ENCODE results near the gene PLEKHG3. TPM values are rescaled to one million over a fixed set of nuclear protein-coding genes. Genes with fewer than 3 reads are reported as not detected.

PLEKHG3 gene
- total RNA-seq, 2 donors from 2014 or later: 17.1 to 30.3 TPM

GRCh38 chr14:64718762-64719161 lies 14.5 kb downstream of the PLEKHG3 start:
- ATAC-seq (no peak), DNase-seq (ENCODE audit: low spot score) (peak; percentile 31)
- Mint-ChIP-seq H3K27ac (peak overlapping the region; percentile 66 to 98), H3K4me1 (ENCODE audit: low read depth in 2 of 2) (peaks cover 79 to 86% of the 10 kb centered on the region in 2 donors), H3K27me3 (no peaks in the 10 kb centered on the region), H3K9me3 (peaks cover 3% of the 10 kb centered on the region), H3K36me3 (peaks cover 9% of the 10 kb centered on the region), H3K4me3 (no peak overlapping the region)

- peaks cover under 1% of the 10 kb centered on the region for H3K36me3 Mint-ChIP-seq
- no peak for ATAC-seq
- H3K4me3 Mint-ChIP-seq: peak overlapping the region; percentile 32
- peak overlapping the region; percentile 80 to 96 for H3K27ac Mint-ChIP-seq
- no peaks in the 10 kb centered on the region for H3K27me3 Mint-ChIP-seq
- no peak for DNase-seq (ENCODE audit: low spot score)
- H3K9me3 Mint-ChIP-seq: no peaks in the 10 kb centered on the region
- peaks cover 80 to 86% of the 10 kb centered on the region in 2 donors for H3K4me1 Mint-ChIP-seq (ENCODE audit: low read depth in 2 of 2)
These were observed 15.4 kb downstream of the PLEKHG3 start for GRCh38 chr14:64719601-64720000.

GRCh38 chr14:64720131-64720576 lies 15.9 kb downstream of the PLEKHG3 start:
- Mint-ChIP-seq H3K27ac (peak overlapping the region; percentile 80 to 96), H3K9me3 (no peaks in the 10 kb centered on the region)

DNA sequence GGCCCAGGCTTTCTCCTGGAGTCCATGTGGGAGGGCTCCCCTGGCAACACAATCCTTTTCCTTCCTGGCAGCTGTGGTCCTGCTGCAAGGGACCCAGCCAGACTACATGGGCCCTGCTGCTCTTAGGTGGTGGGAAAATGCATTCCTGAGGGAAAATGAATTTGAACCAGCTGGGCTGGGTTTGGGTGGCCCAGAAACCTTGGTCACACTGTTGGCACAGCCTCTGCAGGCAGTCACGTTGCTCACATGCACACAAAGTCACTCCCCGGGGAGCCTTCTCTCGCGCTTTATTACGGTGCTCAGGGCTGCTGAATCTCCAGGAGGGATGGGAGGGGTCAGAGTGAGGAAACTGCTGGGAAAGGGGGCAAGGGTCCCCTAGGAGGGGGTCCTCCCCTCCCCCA lies 17.2 kb downstream of the PLEKHG3 start:
- H3K9me3 Mint-ChIP-seq: no peaks in the 10 kb centered on the region
- H3K27me3 Mint-ChIP-seq: no peaks in the 10 kb centered on the region
- ATAC-seq: no peak
- no peaks in the 10 kb centered on the region for H3K36me3 Mint-ChIP-seq
- peak overlapping the region; percentile 80 to 96 for H3K27ac Mint-ChIP-seq
- H3K4me3 Mint-ChIP-seq: peak overlapping the region; percentile 66
- DNase-seq (ENCODE audit: low spot score): peak; percentile 54
- H3K4me1 Mint-ChIP-seq (ENCODE audit: low read depth in 2 of 2): peaks cover 81 to 88% of the 10 kb centered on the region in 2 donors

More at GRCh38 chr14:64720131-64720576, 15.9 kb downstream of the PLEKHG3 start:
- DNase-seq (ENCODE audit: low spot score): peak; percentile 58
- ATAC-seq: no peak
- Mint-ChIP-seq H3K4me3 (peak overlapping the region; percentile 32), H3K36me3 (no peaks in the 10 kb centered on the region), H3K27me3 (no peaks in the 10 kb centered on the region), H3K4me1 (ENCODE audit: low read depth in 2 of 2) (peaks cover 80 to 86% of the 10 kb centered on the region in 2 donors)

- Mint-ChIP-seq H3K4me1 (ENCODE audit: low read depth in 2 of 2) (peaks cover 77 to 84% of the 10 kb centered on the region in 2 donors), H3K36me3 (no peaks in the 10 kb centered on the region), H3K27me3 (no peaks in the 10 kb centered on the region), H3K27ac (peak overlapping the region; percentile 80 to 96), H3K4me3 (peak overlapping the region; percentile 66), H3K9me3 (no peaks in the 10 kb centered on the region)
- peak; percentile 41 for DNase-seq (ENCODE audit: low spot score)
- ATAC-seq: no peak
These were observed 17.7 kb downstream of the PLEKHG3 start for GRCh38 chr14:64721899-64722298.

DNA sequence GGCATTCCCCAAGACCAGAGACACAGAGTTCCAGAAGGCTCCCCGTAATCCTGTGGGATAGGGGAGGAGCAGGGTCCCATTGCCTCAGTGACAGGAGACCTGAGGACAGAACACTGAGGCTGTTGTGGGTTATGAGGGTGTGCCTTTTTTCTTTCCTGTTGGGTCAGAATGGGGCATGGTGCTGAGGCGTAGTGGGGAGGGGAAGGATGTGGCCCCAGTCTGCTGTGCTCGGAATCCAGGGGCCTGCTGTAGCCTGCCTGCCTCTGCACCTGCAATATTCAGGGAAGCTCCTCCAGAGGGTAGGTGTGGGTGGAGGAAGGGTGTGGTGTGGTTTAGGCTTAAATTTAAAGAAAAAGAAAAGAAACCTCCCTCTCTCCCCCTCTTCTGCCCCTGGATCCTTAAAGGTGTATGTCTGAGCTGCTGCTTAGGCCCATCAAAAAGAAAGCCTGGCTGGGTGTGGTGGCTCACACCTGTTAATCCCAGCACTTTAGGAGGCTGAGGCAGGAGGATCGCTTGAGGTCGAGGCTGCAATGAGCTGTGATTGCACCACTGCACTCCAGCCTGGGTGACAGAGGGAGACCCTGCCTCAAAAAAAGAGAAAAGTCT lies 18.7 kb downstream of the PLEKHG3 start:
- peak overlapping the region; percentile 66 for H3K4me3 Mint-ChIP-seq
- ATAC-seq (peak; percentile 63 to 80), DNase-seq (ENCODE audit: low spot score) (peak; percentile 60)
- no peaks in the 10 kb centered on the region for H3K36me3 Mint-ChIP-seq
- H3K27me3 Mint-ChIP-seq: no peaks in the 10 kb centered on the region
- peaks cover 74% of the 10 kb centered on the region in 2 donors for H3K4me1 Mint-ChIP-seq (ENCODE audit: low read depth in 2 of 2)
- H3K27ac Mint-ChIP-seq: peak overlapping the region; percentile 80 to 96
- H3K9me3 Mint-ChIP-seq: no peaks in the 10 kb centered on the region

GRCh38 chr14:64723691-64724577 lies 19.7 kb downstream of the PLEKHG3 start:
- Mint-ChIP-seq H3K9me3 (no peaks in the 10 kb centered on the region), H3K36me3 (no peaks in the 10 kb centered on the region)

DNA sequence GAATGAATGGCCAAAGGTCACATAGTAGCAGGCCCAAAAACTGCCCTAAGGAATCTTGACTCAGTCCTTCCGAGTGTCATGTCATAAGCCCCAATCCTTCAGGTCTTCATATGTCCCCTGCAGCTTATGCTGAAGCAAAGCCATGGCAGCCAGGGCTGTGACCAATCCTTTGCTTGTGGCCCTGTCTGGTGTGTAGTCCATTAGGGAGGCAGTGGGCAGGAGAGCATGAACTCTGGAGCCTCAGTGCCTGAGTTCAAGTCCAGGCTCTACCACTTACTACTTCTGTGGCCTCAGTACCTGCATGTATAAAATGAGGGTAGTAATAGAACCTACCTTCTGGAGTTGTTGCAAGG lies 20.3 kb downstream of the PLEKHG3 start:
- Mint-ChIP-seq H3K4me3 (peak overlapping the region; percentile 77), H3K36me3 (no peaks in the 10 kb centered on the region)

More at GRCh38 chr14:64723691-64724577, 19.7 kb downstream of the PLEKHG3 start:
- H3K4me3 Mint-ChIP-seq: peak overlapping the region; percentile 77
- no peaks in the 10 kb centered on the region for H3K27me3 Mint-ChIP-seq
- peak overlapping the region; percentile 80 to 96 for H3K27ac Mint-ChIP-seq
- H3K4me1 Mint-ChIP-seq (ENCODE audit: low read depth in 2 of 2): peaks cover 68 to 71% of the 10 kb centered on the region in 2 donors
- ATAC-seq: peak; percentile 26 to 52
- DNase-seq (ENCODE audit: low spot score): peak; percentile 54

GRCh38 chr14:64725261-64725815 lies 21.1 kb downstream of the PLEKHG3 start:
- Mint-ChIP-seq H3K4me3 (peak overlapping the region; percentile 77), H3K9me3 (no peaks in the 10 kb centered on the region), H3K4me1 (ENCODE audit: low read depth in 2 of 2) (peaks cover 70 to 76% of the 10 kb centered on the region in 2 donors), H3K36me3 (no peaks in the 10 kb centered on the region), H3K27me3 (no peaks in the 10 kb centered on the region), H3K27ac (peak overlapping the region; percentile 80 to 96)
- ATAC-seq (no peak), DNase-seq (ENCODE audit: low spot score) (peak; percentile 49)

More for the DNA sequence above, 20.3 kb downstream of the PLEKHG3 start:
- Mint-ChIP-seq H3K4me1 (ENCODE audit: low read depth in 2 of 2) (peaks cover 69 to 75% of the 10 kb centered on the region in 2 donors), H3K27ac (peak overlapping the region; percentile 80 to 96), H3K9me3 (no peaks in the 10 kb centered on the region), H3K27me3 (no peaks in the 10 kb centered on the region)
- ATAC-seq (no peak), DNase-seq (ENCODE audit: low spot score) (peak; percentile 25)

GRCh38 chr14:64725879-64726584 lies 21.8 kb downstream of the PLEKHG3 start:
- H3K4me3 Mint-ChIP-seq: peak overlapping the region; percentile 44
- no peaks in the 10 kb centered on the region for H3K36me3 Mint-ChIP-seq
- DNase-seq (ENCODE audit: low spot score): peak; percentile 20
- peak overlapping the region; percentile 80 to 96 for H3K27ac Mint-ChIP-seq
- ATAC-seq: no peak
- H3K4me1 Mint-ChIP-seq (ENCODE audit: low read depth in 2 of 2): peaks cover 66 to 72% of the 10 kb centered on the region in 2 donors
- no peaks in the 10 kb centered on the region for H3K27me3 Mint-ChIP-seq
- H3K9me3 Mint-ChIP-seq: no peaks in the 10 kb centered on the region

- Mint-ChIP-seq H3K9me3 (no peaks in the 10 kb centered on the region), H3K4me1 (ENCODE audit: low read depth in 2 of 2) (peaks cover 64 to 73% of the 10 kb centered on the region in 2 donors), H3K27ac (peak overlapping the region; percentile 80 to 96), H3K4me3 (no peak overlapping the region), H3K27me3 (no peaks in the 10 kb centered on the region), H3K36me3 (no peaks in the 10 kb centered on the region)
- peak; percentile 60 for DNase-seq (ENCODE audit: low spot score)
- peak; percentile 41 to 62 for ATAC-seq
These were observed 22.3 kb downstream of the PLEKHG3 start for GRCh38 chr14:64726585-64726890.

- H3K4me1 Mint-ChIP-seq (ENCODE audit: low read depth in 2 of 2): peaks cover 53 to 66% of the 10 kb centered on the region in 2 donors
- peak overlapping the region; percentile 12 to 96 for H3K27ac Mint-ChIP-seq
- DNase-seq (ENCODE audit: low spot score) (peak; percentile 54), ATAC-seq (no peak)
- H3K9me3 Mint-ChIP-seq: no peaks in the 10 kb centered on the region
- no peaks in the 10 kb centered on the region for H3K36me3 Mint-ChIP-seq
- no peak overlapping the region for H3K4me3 Mint-ChIP-seq
- H3K27me3 Mint-ChIP-seq: no peaks in the 10 kb centered on the region
These were observed 23.4 kb downstream of the PLEKHG3 start for GRCh38 chr14:64727551-64728071.

GRCh38 chr14:64728106-64728505 lies 23.9 kb downstream of the PLEKHG3 start:
- no peak for ATAC-seq
- no peaks in the 10 kb centered on the region for H3K9me3 Mint-ChIP-seq
- H3K27ac Mint-ChIP-seq: peak overlapping the region; percentile 12 to 96
- no peaks in the 10 kb centered on the region for H3K27me3 Mint-ChIP-seq
- H3K4me1 Mint-ChIP-seq (ENCODE audit: low read depth in 2 of 2): peaks cover 51 to 62% of the 10 kb centered on the region in 2 donors
- no peaks in the 10 kb centered on the region for H3K36me3 Mint-ChIP-seq
- peak; percentile 45 for DNase-seq (ENCODE audit: low spot score)
- no peak overlapping the region for H3K4me3 Mint-ChIP-seq

Data from natural killer cell treated with Interleukin-12 subunit alpha and Interleukin-12 subunit beta and Interleukin-15 and Interleukin-18, amount 100 ng/mL, for 72 hours (primary cell).